OCI-LY3 (cell line): Measurements from ENCODE around the gene CTXN2.

Source experiments
- H2AFZ ChIP-seq: fragments of 200-600, 300-600 bp; shearing (Covaris generic); 2 replicates; pipeline ENCODE4 v1.6.0; 2014; ENCODE audit warnings: antibody characterized with exemption, low read depth, low read length
- H3K27ac ChIP-seq: fragments of 200-600, 300-600 bp; sonication (generic); 2 replicates; pipeline ENCODE4 v1.5.1; 2014; ENCODE audit warnings: mild to moderate bottlenecking, low read length, moderate library complexity, mixed read lengths
- H3K27me3 ChIP-seq: fragments of 200-600, 300-600 bp; sonication (generic); 2 replicates; pipeline ENCODE4 v1.6.1; 2014; ENCODE audit warnings: low read depth, low read length, mixed read lengths
- H3K36me3 ChIP-seq: fragments of 200-600, 300-600 bp; sonication (generic); replicated peaks from 2 replicates; pipeline ENCODE3; 2014; ENCODE audit warnings: low read depth, low read length, mixed read lengths
- H3K4me1 ChIP-seq: fragments of 300-600, 200-600 bp; sonication (generic); 2 replicates; pipeline ENCODE4 v1.6.1; 2014; ENCODE audit warnings: low read length, mixed read lengths
- H3K4me2 ChIP-seq: fragments of 200-600, 300-600 bp; sonication (generic); 2 replicates; pipeline ENCODE4 v1.6.1; 2014; ENCODE audit warnings: low read length, mixed read lengths
- H3K4me3 ChIP-seq: fragments of 300-600, 200-600 bp; sonication (generic); 2 replicates; pipeline ENCODE4 v1.5.1; 2014; ENCODE audit warnings: antibody characterized with exemption, mild to moderate bottlenecking, low read length, moderate library complexity
- H3K79me2 ChIP-seq: fragments of 300-600, 200-600 bp; shearing (Covaris generic); 2 replicates; pipeline ENCODE4 v1.6.1; 2014; ENCODE audit warnings: mild to moderate bottlenecking, low read length, mixed read lengths
- H3K9ac ChIP-seq: fragments of 300-600, 200-600 bp; shearing (Covaris generic); 2 replicates; pipeline ENCODE4 v1.6.0; 2014; ENCODE audit warnings: mild to moderate bottlenecking, low read length, moderate library complexity
- H3K9me3 ChIP-seq: fragments of 200-600, 300-600 bp; shearing (Covaris generic); 2 replicates; pipeline ENCODE4 v1.6.1; 2014; ENCODE audit warnings: low read length, mixed read lengths; ENCODE audit not compliant: insufficient read depth
- H4K20me1 ChIP-seq: fragments of 200-600, 300-600 bp; sonication (generic); 2 replicates; pipeline ENCODE4 v1.6.1; 2016; ENCODE audit warnings: low read length, mixed read lengths; ENCODE audit not compliant: insufficient read depth
- CTCF ChIP-seq: fragments of 200-600, 300-600 bp; sonication (generic); IDR thresholded peaks from 2 replicates; pipeline ENCODE4 v1.5.1; 2014; ENCODE audit warnings: antibody characterized with exemption, low read length, low read depth
- EZH2phosphoT487 ChIP-seq: fragments of 200-600 bp; shearing (Covaris generic); IDR thresholded peaks from 2 replicates; pipeline ENCODE4 v1.6.1; 2018; ENCODE audit warnings: antibody characterized with exemption, mixed run types, low read depth

The CTXN2 gene

GRCh38 chr15:48147358-48147757, 44.1 kb upstream of the CTXN2 start:
- Histone ChIP-seq H4K20me1 (no peaks in the 10 kb centered on the region), H3K4me3 (no peak overlapping the region), H2AFZ (no peak overlapping the region), H3K4me2 (no peak overlapping the region), H3K4me1 (peaks cover 13% of the 10 kb centered on the region), H3K27me3 (no peaks in the 10 kb centered on the region), H3K79me2 (no peaks in the 10 kb centered on the region), H3K9me3 (no peaks in the 10 kb centered on the region), H3K27ac (no peak overlapping the region), H3K9ac (no peak overlapping the region), H3K36me3 (peaks cover 5% of the 10 kb centered on the region)
- TF ChIP-seq CTCF (no peak), EZH2phosphoT487 (no peak)

DNA sequence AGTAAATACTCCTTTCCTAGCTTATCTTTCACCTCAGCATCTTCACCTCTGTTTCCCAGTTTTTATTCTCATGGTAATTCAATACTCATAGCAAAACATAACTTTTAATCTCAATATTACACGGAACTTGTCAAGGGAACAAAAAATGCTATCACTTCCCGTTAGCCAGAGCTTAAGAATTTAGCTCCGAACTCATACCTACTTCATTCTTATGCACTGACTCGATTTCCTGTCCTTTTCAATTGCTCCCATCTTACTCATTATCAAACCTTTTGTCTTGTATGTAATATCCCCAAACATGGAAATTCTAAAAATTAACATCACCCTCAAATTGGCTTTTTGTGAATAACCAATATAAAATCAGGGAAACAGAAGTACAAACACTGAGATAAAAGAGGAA, 41.6 kb upstream of the CTXN2 start:
- no peaks in the 10 kb centered on the region for H3K27me3 ChIP-seq
- TF ChIP-seq CTCF: no peak
- TF ChIP-seq EZH2phosphoT487: no peak
- no peak overlapping the region for H3K4me2 ChIP-seq
- no peaks in the 10 kb centered on the region for H3K9me3 ChIP-seq
- H3K4me1 ChIP-seq: peaks cover 13% of the 10 kb centered on the region
- no peak overlapping the region for H2AFZ ChIP-seq
- no peak overlapping the region for H3K27ac ChIP-seq
- H4K20me1 ChIP-seq: no peaks in the 10 kb centered on the region
- no peaks in the 10 kb centered on the region for H3K79me2 ChIP-seq
- no peak overlapping the region for H3K9ac ChIP-seq
- H3K36me3 ChIP-seq: peaks cover 5% of the 10 kb centered on the region
- no peak overlapping the region for H3K4me3 ChIP-seq

DNA sequence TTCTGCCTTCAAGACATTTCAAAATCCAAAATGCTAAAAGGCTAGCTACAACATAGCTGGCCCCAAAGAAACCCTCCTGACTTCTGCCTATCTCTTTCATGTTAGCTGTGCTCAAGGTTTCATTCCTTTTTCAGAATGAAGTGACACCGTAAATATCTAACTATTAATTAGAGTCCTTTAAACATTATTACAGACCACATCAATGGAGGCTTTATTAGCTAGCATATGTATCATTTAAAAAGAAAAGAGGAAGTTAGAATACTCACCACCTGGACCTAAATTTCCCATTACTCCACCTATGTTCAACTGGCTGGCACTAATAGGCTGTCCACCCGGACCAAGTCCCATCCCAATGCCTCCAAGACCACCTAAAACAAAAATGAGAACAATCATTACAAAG, 37.9 kb upstream of the CTXN2 start:
- Histone ChIP-seq H4K20me1 (no peaks in the 10 kb centered on the region), H3K4me2 (no peak overlapping the region), H2AFZ (no peak overlapping the region), H3K27me3 (no peaks in the 10 kb centered on the region), H3K9me3 (no peaks in the 10 kb centered on the region), H3K4me1 (peaks cover 6% of the 10 kb centered on the region; the same call in 1 of the 2 replicates), H3K36me3 (peaks cover 3% of the 10 kb centered on the region), H3K27ac (no peak overlapping the region), H3K9ac (no peak overlapping the region), H3K79me2 (no peaks in the 10 kb centered on the region), H3K4me3 (no peak overlapping the region)
- TF ChIP-seq EZH2phosphoT487: no peak
- TF ChIP-seq CTCF: no peak

DNA sequence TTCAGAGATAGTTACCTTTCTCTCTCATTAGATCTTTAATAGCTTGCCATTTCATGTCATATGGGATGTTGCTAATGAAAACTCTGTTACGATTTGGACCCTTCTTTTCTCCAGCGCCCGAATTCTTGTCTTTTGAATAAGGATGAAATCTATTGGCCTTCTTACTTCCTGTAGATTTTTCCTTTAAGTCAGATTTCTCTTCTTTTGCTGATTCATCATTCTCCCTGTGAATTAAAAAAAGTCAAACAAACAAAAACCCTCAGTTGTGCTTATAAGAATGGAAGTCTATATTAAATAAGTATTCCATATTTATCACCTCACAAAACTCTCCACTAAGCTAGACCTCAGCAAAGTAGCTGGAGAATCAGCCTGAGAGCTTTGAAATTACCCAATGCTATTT, 22.8 kb upstream of the CTXN2 start:
- TF ChIP-seq EZH2phosphoT487 (no peak), CTCF (no peak)
- Histone ChIP-seq H3K9me3 (no peaks in the 10 kb centered on the region), H3K79me2 (peaks cover 34% of the 10 kb centered on the region), H3K4me1 (no peaks in the 10 kb centered on the region), H3K4me3 (no peak overlapping the region), H3K27ac (no peak overlapping the region), H4K20me1 (no peaks in the 10 kb centered on the region; the same call in 1 of the 2 replicates), H3K9ac (no peak overlapping the region), H2AFZ (no peak overlapping the region), H3K27me3 (no peaks in the 10 kb centered on the region), H3K4me2 (no peak overlapping the region), H3K36me3 (peaks cover 8% of the 10 kb centered on the region)
